ENCODE measurements around the gene ARGLU1.
"Not testable (repeated sequence)": the region's sequence is repeated elsewhere in the genome, so short reads cannot be mapped to it uniquely, and the experiment has no call there.

ARGLU1 gene, protein sequence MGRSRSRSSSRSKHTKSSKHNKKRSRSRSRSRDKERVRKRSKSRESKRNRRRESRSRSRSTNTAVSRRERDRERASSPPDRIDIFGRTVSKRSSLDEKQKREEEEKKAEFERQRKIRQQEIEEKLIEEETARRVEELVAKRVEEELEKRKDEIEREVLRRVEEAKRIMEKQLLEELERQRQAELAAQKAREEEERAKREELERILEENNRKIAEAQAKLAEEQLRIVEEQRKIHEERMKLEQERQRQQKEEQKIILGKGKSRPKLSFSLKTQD

DNA sequence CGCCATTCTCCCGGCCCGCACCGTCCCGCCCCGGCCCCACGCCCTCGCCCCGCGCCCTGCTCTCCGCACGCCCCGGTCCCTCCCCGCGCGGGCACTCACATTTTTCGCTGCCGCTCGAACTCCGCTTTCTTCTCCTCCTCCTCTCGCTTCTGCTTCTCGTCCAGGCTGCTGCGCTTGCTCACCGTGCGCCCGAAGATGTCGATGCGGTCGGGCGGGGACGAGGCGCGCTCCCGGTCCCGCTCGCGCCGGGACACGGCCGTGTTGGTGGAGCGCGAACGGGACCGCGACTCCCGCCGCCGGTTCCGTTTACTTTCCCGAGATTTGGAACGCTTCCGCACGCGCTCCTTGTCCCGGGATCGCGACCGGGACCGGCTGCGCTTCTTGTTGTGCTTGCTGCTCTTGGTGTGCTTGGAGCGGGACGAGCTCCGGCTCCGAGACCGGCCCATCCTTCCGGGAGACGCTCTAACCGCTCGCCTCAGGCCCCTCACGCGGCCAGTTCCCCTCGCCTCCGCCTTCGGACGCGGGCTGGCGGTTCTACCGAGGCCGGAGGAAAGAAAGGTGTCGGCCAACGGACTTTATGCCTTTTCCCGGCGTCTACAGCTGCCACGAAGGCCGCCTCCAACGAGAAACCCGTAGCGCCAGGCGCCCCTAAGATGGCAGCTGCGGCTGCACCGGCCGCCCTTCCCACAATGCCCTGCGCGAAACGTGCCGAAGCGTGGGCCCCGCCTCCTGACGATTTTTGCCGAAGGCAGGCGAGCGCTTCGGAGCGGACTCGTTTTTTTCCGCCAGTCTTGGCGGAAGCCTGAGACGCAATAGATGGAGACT, at the start of gene ARGLU1:
TSS of gene ARGLU1 (minus strand) at position 664 of the 825 bp plus-strand sequence. CDS start at position 446, 218 bp downstream.
- peak; percentile 94 for DNase-seq (ENCODE audit: low spot score)

DNA sequence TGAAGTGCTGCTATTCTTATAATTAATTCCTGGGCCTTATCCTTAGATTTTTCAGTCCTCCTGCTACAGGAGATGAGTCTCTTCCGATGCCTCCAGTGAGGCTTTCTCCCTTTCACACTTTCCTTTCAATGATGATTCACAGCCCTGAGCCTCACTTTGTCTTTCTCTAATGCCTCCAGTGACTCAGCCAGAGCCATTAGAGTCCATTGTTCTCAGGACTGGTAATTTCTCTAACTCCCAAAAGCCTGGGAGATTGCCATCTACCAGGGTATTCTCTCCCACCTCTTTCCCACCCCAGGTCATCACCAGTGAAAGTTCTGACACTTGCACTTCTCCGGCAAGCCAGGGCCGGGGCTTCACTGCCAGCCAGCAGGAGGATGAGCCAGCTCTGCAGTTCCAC, 49.6 kb upstream of the ARGLU1 start:
- no peak for DNase-seq (ENCODE audit: low spot score)

GRCh38 chr13:106616729-106617128, 48.8 kb upstream of the ARGLU1 start:
- no peak for DNase-seq (ENCODE audit: low spot score)

- DNase-seq (ENCODE audit: low spot score), result no peak
These were observed 46.9 kb upstream of the ARGLU1 start for GRCh38 chr13:106614874-106615273.

- no peak for DNase-seq (ENCODE audit: low spot score)
These were observed 44.8 kb upstream of the ARGLU1 start for GRCh38 chr13:106612688-106613087.

DNA sequence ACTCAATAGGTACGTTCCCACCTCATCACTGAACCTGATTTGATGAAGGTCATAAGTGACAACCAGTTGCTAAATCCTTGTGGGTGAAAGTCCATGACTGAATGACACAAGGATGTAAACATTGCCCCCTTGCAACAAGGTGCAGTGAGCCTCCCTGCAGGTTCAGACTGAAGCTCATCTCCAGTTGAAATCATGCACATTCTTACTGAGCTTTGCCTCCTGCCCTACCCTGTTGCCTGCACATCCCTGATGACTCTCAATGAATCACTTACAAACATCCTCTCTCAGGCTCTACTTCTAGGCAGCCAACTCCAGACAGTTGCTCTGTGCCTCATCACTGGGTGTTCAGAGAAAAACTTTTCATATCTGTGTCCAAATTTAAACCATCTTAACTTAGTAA, 42.5 kb upstream of the ARGLU1 start:
- DNase-seq (ENCODE audit: low spot score), result no peak

DNA sequence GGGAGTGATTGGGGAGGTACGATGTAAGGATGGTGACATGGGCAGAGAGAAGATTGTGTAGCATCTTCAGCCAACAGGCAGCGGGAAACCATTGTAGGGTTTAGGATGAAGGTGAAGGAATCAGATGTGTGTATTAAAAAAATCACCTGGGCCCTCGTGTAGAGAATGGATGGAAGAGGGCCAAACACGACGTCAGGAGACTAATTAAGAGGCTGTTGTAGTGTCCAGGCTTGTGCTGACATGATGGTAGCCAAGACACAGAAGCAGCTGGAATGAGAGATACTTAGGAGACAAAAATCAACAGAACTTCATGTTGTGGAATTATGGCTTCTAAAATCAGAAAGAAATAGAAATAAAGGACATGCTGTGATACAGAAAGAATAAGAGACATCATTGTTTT, 41.2 kb upstream of the ARGLU1 start:
- DNase-seq (ENCODE audit: low spot score), result no peak

- DNase-seq (ENCODE audit: low spot score), result no peak
These were observed 35.6 kb upstream of the ARGLU1 start for GRCh38 chr13:106603546-106603945.

- DNase-seq (ENCODE audit: low spot score), result no peak
These were observed 34.2 kb upstream of the ARGLU1 start for GRCh38 chr13:106602178-106602577.

- DNase-seq (ENCODE audit: low spot score), result no peak
These were observed 33.6 kb upstream of the ARGLU1 start for GRCh38 chr13:106601489-106601888.

DNA sequence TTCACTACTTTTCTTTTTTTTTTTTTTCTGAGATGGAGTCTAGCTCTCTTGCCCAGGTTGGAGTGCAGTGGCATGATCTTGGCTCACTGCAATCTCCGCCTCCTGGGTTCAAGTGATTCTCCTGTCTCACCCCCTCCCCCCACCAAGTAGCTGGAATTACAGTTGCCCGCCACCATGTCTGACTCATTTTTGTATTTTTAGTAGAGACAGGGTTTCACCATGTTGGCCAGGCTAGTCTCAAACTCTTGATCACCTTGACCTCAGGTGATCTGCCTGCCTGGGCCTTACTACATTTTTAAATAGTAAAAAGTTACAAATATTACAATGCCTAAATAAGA, 32.8 kb upstream of the ARGLU1 start:
- not testable (repeated sequence) for DNase-seq (ENCODE audit: low spot score)

DNA sequence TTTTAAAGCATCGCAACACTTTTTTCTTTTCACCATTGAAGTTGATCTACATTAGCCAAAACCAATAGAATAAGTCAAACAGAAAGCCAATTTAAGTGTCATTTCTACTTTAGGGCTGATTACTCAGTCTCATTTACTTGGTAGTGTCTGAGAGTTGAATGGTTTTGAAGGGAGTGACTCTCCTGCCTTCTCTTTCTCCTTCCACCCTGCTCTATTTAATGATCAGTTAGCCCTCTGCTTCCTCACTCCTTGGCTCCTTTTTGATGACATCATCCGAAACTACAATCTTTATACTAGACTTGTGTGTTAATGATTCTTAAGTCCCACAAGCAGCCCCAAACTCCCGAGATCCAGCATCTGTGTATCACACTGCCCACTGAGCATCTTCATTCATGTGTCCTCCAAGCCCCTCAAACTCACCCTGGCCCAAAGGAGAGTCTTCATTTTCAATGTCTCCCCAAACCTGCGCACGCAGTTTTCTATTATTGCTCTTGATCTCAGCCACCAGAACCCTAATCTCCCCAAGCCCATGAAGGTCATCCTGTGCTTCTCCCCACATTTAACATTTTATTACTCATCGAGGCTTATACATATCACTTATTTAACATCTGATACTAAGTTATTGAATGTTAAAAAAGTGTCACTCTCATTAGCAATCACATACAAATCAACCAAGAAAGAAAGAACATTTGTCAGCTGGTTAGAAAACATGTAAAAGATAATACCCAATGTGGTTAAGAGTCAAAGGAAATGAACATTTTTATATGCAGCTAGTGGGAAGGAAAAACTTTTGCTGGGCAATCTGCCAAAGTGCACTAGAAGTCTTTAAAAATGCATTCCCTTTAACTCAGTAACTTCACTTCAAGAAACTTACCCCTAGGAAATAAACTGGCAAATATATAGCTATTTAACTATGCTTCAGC, 32.2 kb upstream of the ARGLU1 start:
- DNase-seq (ENCODE audit: low spot score), result no peak

GRCh38 chr13:106597749-106598395, 29.9 kb upstream of the ARGLU1 start:
- no peak for DNase-seq (ENCODE audit: low spot score)

DNA sequence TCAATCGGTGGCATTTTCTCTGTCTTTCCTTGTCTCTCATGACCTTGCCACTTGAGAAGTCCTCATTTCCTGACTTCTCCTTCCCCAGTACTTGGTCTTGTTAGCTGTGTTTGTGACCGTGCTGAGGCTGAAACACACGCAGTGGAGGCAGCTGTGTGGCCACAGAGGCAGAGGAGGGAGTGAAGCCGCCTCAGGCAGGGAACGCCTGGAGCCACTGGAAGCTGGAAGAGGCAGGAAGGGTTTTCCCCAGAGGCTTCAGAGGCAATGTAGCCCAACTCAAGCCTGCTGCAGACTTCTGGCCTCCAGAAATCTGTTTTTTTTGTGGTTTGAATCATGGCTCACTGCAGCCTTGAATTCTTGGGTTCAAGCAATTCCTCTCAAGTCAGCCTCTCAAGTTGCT, 29.2 kb upstream of the ARGLU1 start:
- DNase-seq (ENCODE audit: low spot score), result no peak

- DNase-seq (ENCODE audit: low spot score), result no peak
These were observed 28.5 kb upstream of the ARGLU1 start for GRCh38 chr13:106596275-106596937.

DNA sequence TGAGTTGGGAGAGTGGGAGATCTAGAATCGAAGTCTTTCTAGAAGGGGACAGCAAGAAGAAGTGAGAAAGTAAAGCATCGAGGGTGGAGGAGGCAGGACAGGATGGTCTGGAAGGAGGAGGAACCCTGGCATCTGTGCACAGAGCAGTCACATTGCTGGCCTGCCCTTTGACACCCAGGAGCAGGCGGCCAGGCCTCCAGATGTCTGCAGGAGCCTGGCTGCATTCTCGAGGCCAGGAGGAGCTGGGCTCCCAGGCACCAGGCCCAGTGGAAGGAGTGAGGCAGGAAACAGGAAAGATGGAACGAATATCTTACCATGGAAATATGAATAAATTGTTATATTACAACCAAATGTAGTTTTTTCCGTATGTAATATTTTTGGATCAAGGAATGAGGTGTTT, 27.7 kb upstream of the ARGLU1 start:
- no peak for DNase-seq (ENCODE audit: low spot score)

DNA sequence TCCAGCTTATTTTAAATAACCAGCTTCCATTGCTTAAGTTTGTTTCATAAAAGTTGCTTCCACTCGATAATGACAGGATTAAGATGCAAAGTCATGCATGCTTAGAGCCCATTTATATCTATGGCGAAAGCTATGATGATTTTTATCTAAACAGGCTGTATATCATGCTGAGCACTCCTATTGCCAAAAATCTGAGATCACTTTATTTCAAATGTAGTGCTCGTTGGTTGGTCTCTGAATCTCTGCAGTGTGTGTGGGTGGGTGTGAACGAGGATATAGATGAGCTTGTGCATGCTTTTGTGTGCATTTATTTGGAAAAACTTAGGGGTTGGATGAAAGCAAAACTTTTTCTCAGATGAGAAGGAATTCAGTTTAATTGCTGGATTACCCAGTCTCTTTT, 27.0 kb upstream of the ARGLU1 start:
- no peak for DNase-seq (ENCODE audit: low spot score)

- no peak for DNase-seq (ENCODE audit: low spot score)
These were observed 25.2 kb upstream of the ARGLU1 start for GRCh38 chr13:106593132-106593531.

DNA sequence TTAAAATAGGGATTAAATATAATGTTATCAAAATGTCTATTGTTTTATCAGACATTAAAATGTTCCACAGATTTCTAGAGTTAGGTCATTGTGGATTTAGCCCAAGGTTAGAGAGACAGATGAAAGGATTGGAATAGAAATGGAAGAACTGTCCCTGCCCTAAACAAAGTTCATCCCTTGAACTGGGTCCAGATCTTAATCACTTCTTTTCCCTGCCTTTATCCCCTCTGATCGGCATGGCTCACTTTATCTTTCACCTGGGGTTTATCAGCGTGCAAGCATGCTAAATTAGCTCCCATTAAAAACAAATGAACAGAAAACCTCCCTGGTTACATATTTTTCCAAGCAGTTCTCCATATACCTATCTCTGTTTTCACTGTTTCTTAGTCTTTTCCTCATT, 23.4 kb upstream of the ARGLU1 start:
- DNase-seq (ENCODE audit: low spot score), result no peak

DNA sequence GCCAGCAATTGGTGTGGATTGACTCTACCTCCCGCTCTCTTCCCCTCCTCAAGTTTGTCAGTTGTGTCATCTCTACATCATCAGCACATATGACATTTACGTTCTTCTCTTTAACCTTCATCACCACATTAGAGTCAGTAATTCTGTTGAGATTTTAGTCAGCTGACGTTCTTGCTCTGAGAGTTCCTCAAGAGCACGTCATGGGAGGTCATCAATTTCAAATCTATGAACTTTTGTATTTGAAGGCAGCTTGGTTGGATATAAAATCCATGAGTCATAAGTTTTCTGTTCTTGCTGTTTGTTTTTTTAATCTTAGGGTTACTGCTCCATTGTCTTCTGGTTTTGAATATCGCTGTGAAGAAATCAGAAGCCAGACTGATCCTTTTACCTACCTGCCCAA, 21.8 kb upstream of the ARGLU1 start:
- DNase-seq (ENCODE audit: low spot score), result no peak

GRCh38 chr13:106588367-106588766, 20.4 kb upstream of the ARGLU1 start:
- no peak for DNase-seq (ENCODE audit: low spot score)

DNA sequence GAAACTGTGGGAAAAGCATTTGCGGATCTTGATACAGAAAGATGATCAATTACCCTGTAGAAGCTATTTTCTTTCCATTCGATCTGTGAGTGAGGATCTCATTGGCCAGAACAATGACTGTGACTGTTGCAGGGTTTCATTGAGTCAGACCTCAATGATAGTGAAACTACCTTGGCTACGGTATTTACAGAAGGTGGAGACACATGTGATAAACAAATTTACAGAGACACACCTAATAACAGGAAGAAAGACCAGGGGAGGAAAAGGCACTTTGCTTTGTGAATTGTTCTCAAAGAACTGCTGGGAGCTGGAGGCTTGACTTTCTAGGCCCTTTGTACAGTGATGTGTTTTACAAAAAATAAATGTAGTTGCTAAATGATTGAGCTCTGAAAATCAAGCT, 19.9 kb upstream of the ARGLU1 start:
- DNase-seq (ENCODE audit: low spot score), result no peak
